Stomach (tissue), 9 donors: Measurements from ENCODE around the gene NAGPA. TPM values are rescaled to one million over a fixed set of nuclear protein-coding genes. Genes with fewer than 3 reads are reported as not detected.
A peak's percentile ranks its signal among the peaks of the same experiment; 100 is the strongest.

Experiments used
- DNase-seq, 2 donors: peaks; one replicate each; pipeline versions ENCODE4 v3.0.0 to v3.0.0-alpha.2; 2013 to 2019
- H3K27ac ChIP-seq, 5 donors: fragments of 200-600 bp in 4 of 5; sonication (generic) in 4 of 5; one replicate each; pipeline ENCODE4 v1.5.1; 2013 to 2019; ENCODE audit warnings: mild to moderate bottlenecking in 1 of 5, moderate library complexity in 1 of 5
- H3K27me3 ChIP-seq, 3 donors: fragments of 200-600 bp; sonication (generic); one replicate each; pipeline ENCODE4 v1.5.1; 2017 to 2019; ENCODE audit warnings: mixed run types in 1 of 3
- H3K36me3 ChIP-seq, 4 donors: fragments of 200-600 bp; sonication (generic); 1 replicate in 3 of 4; 2 replicates in 1 of 4; pipeline ENCODE4 v1.5.1; 2016 to 2019
- H3K4me1 ChIP-seq, 4 donors: fragments of 200-600 bp; sonication (generic); one replicate each; pipeline ENCODE4 v1.5.1; 2016 to 2019
- H3K4me3 ChIP-seq, 4 donors: fragments of 200-600 bp; sonication (generic) in 3 of 4; one replicate each; pipeline ENCODE4 v1.5.1; 2016 to 2019; ENCODE audit warnings: mild to moderate bottlenecking in 1 of 4
- H3K9me3 ChIP-seq, 4 donors: fragments of 200-600 bp; sonication (generic); one replicate each; pipeline ENCODE4 v1.5.1; 2016 to 2019
- CTCF ChIP-seq, 7 experiments: fragments of 450-650 bp in 4 of 7; fragments of 200-600 bp in 3 of 7; sonication (generic) in 3 of 7; IDR thresholded peaks; one replicate each; pipeline ENCODE4 v1.5.1; 2016 to 2019; ENCODE audit warnings: antibody characterized with exemption in 7 of 7, control low read depth in 2 of 7, mild to moderate bottlenecking in 1 of 7
- EP300 ChIP-seq: sonication (generic); formaldehyde crosslinking; IDR thresholded peaks from one replicate; pipeline ENCODE4 v1.6.1; 2017; ENCODE audit warnings: antibody characterized with exemption
- POLR2A ChIP-seq, 4 donors: fragments of 450-650 bp; IDR thresholded peaks; one replicate each; pipeline ENCODE4 v1.6.1; 2016; ENCODE audit warnings: antibody characterized with exemption in 4 of 4, control low read depth in 2 of 4, mild to moderate bottlenecking in 1 of 4, moderate library complexity in 1 of 4
- POLR2AphosphoS5 ChIP-seq, 3 donors: sonication (generic); formaldehyde crosslinking; IDR thresholded peaks; one replicate each; pipeline ENCODE4 v1.6.1; 2016; ENCODE audit warnings: antibody characterized with exemption in 3 of 3
- WGBS, 5 donors: extraction: QIAGEN DNeasy Blood & Tissue Kit in 3 of 5; methylation state at CpG; one replicate each; pipeline versions ENCODE4 v1.1.5 to v1.1.7; 2013 to 2018; 5-methylcytosine and 5-hydroxymethylcytosine counted together
- intact Hi-C: fragments of 100-400 bp; cut with DNase I; formaldehyde crosslinking; loops from one replicate; pipeline ENCODE4 v1.15.1; 2023; ENCODE audit warnings: low total_unique reads
- polyA plus RNA-seq, 3 donors: library from polyadenylated mRNA; stranded (reverse); fragments of 200-250 nt; gene quantifications; one replicate each; pipeline ENCODE4 v1.2.3, GENCODE V29; 2013
- total RNA-seq, 5 donors: library from RNA; depleted of rRNA; stranded (reverse); fragments of >200 nt; gene quantifications; one replicate each; pipeline versions ENCODE4 v1.1.0 to v1.2.3, GENCODE V29; 2014 to 2016
- donor health status: healthy with polysubstance abuse.
- donor health status: Bipolar disorder and iron deficiency.
- donor health status: healthy.

NAGPA gene
- total and polyA plus RNA-seq, 8 donors: 10.0 to 139 (median 24.2) TPM

GRCh38 chr16:5071681-5072333, 38.1 kb upstream of the NAGPA start, which contains the start of gene ALG1:
Gene ALG1, plus strand, starts transcription at chr16:5071843. Its CDS starts 7 bp downstream, at chr16:5071850.
- H3K36me3 ChIP-seq: peaks cover 16 to 36% (median 29%) of the 10 kb centered on the region in 4 donors
- H3K9me3 ChIP-seq: no peaks in the 10 kb centered on the region
- 0 to 1% (median 0%) methylated on average over 19 to 53 of the region's 53 CpGs for WGBS, 5 donors
- peak; percentile 91 to 97 for DNase-seq
- peak within 1 kb of the TSS; percentile 75 to 94 (median 85) for H3K27ac ChIP-seq
- TF ChIP-seq POLR2A (IDR thresholded peaks at IDR 0.05) (peak in 1 of 4 donors; percentile 40), EP300 (no peak), POLR2AphosphoS5 (IDR thresholded peaks at IDR 0.05) (peak; percentile 67 to 98 (median 91))
- intact Hi-C loops: no loop called here
- no peaks in the 10 kb centered on the region for H3K27me3 ChIP-seq
- H3K4me1 ChIP-seq: peaks cover 11 to 26% (median 24%) of the 10 kb centered on the region in 4 donors
- peak within 1 kb of the TSS; percentile 62 to 70 (median 66) for H3K4me3 ChIP-seq

GRCh38 chr16:5071341-5071680, 37.6 kb upstream of the NAGPA start:
- intact Hi-C loops: no loop called here
- peak overlapping the region; percentile 75 to 94 (median 85) for H3K27ac ChIP-seq
- peaks cover 11 to 26% (median 24%) of the 10 kb centered on the region in 4 donors for H3K4me1 ChIP-seq
- no peak for DNase-seq
- whole genome bisulfite sequencing, 5 donors: 42 to 57% (median 47%) methylated on average over 7 of the region's 7 CpGs
- no peaks in the 10 kb centered on the region for H3K27me3 ChIP-seq
- peak overlapping the region; percentile 62 to 70 (median 66) for H3K4me3 ChIP-seq
- TF ChIP-seq POLR2A (IDR thresholded peaks at IDR 0.05) (no peak), EP300 (no peak), CTCF (IDR thresholded peaks at IDR 0.05) (no peak)
- peaks cover 14 to 31% (median 24%) of the 10 kb centered on the region in 4 donors for H3K36me3 ChIP-seq
- no peaks in the 10 kb centered on the region for H3K9me3 ChIP-seq

GRCh38 chr16:5070431-5071186, 36.9 kb upstream of the NAGPA start:
- H3K27ac ChIP-seq: peak overlapping the region in 4 of 5 donors; percentile 75 to 87 (median 85)
- TF ChIP-seq CTCF (IDR thresholded peaks at IDR 0.05): no peak
- TF ChIP-seq POLR2A (IDR thresholded peaks at IDR 0.05): no peak
- TF ChIP-seq POLR2AphosphoS5 (IDR thresholded peaks at IDR 0.05): no peak
- no peak for TF ChIP-seq EP300

GRCh38 chr16:5069854-5070253, 36.1 kb upstream of the NAGPA start:
- Histone ChIP-seq H3K27ac (no peak overlapping the region), H3K4me3 (no peak overlapping the region), H3K4me1 (peaks cover 22 to 40% (median 38%) of the 10 kb centered on the region in 4 donors), H3K27me3 (no peaks in the 10 kb centered on the region), H3K36me3 (peaks cover 0 to 17% (median 10%) of the 10 kb centered on the region in 4 donors), H3K9me3 (no peaks in the 10 kb centered on the region)
- intact Hi-C loops: no loop called here
- 91 to 97% (median 93%) methylated on average over 8 to 9 of the region's 9 CpGs for WGBS, 5 donors
- no peak for DNase-seq
- TF ChIP-seq POLR2AphosphoS5 (IDR thresholded peaks at IDR 0.05): no peak
- TF ChIP-seq POLR2A (IDR thresholded peaks at IDR 0.05): no peak
- no peak for TF ChIP-seq CTCF (IDR thresholded peaks at IDR 0.05)
- no peak for TF ChIP-seq EP300

More at GRCh38 chr16:5070431-5071186, 36.9 kb upstream of the NAGPA start:
- WGBS, 5 donors: 84 to 94% (median 86%) methylated on average over 15 of the region's 15 CpGs
- Histone ChIP-seq H3K4me3 (no peak overlapping the region), H3K36me3 (peaks cover 7 to 24% (median 17%) of the 10 kb centered on the region in 4 donors), H3K9me3 (no peaks in the 10 kb centered on the region), H3K4me1 (peaks cover 15 to 32% (median 30%) of the 10 kb centered on the region in 4 donors), H3K27me3 (no peaks in the 10 kb centered on the region)
- intact Hi-C loops: no loop called here
- DNase-seq: no peak
